SHP77 (cell line): Measurements from ENCODE around the gene SAPCD2.

Source experiments
- DNase-seq, 2 experiments: peaks; one replicate each; lab custom pipeline; 2025; lab: John Stamatoyannopoulos, UW

Gene SAPCD2

DNA sequence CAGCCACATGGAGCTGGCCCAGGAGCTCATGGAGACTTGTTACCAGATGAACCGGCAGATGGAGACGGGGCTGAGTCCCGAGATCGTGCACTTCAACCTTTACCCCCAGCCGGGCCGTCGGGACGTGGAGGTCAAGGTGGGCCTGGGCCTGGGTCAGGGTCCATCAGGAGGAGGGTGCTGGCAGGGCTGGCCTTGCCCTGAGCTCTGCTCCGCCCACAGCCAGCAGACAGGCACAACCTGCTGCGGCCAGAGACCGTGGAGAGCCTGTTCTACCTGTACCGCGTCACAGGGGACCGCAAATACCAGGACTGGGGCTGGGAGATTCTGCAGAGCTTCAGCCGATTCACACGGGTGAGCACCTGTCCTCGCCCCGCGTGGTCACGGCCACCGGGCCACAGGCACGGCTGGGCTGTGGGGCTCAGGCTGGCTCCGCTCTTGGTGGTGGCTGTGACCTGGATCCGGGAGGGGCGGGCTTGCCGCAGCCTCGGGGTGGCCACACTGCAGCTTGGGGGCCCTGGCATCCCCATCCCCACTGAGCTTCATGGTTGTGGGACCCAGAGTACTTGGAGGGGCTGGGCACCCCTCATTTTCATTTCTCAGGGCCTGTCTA is 37.1 kb upstream of the SAPCD2 start:
- no peak for DNase-seq

DNA sequence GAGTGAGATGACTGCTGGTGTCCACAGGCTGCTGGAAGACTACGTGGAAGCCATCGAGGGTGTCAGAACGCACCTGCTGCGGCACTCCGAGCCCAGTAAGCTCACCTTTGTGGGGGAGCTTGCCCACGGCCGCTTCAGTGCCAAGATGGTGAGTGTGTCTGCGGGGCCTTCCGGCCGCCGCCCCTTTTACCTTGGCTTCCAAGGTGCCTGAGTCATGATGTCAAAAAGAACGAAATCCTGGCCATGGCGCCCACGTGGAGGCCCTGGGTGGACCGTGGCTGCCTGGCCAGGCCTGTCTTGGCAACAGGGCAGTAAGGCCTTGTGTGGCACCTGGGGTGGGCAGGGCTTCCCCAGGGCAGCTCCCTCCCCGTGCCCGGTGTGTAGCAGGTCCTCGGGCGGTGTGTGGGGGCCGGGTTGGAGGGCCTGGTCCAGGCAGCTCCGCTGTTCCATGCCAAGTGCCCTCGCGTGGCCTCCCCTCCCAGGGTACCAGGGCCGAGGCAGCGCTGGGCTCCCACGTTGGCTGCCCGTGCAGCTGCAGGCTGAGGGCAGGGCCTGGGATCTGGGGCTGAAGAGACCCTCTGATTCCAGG is 36.4 kb upstream of the SAPCD2 start:
- no peak for DNase-seq

DNA sequence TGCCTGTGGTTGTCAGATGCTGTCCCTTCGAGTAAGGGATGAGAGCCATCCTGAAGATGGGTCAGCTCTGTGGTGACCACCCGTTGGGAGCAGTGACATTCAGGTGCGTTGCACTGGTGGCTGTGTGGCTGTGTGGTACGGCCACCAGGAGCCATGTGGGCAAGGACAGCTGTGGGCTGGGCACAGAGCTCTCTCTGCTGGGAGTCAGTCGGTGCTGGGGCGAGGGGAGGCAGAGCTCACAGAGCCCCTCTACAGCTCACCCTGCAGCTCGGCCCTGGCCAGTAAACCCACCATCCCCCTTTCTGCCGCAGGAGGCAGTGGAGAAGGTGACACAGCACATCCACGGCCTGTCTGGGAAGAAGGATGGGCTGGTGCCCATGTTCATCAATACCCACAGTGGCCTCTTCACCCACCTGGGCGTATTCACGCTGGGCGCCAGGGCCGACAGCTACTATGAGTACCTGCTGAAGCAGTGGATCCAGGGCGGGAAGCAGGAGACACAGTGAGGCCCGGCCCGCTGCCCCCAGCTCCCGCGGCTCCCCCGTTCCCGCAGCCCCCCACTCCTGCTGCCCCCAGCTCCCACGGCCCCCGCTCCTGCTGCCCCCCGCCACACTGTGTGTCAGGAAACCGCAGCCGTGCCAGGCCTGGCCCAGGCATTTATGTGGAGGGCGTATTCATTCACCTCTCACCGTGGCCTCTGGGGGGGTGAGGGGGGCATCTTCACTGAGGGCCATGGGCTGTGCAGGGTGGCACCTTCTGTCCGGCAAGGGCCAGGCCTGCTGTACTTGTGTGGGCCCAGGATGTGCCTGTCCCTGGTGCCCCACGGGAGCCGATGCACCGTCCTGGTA is 35.7 kb upstream of the SAPCD2 start:
- no peak for DNase-seq

GRCh38 chr9:137103206-137103999 is 33.0 kb upstream of the SAPCD2 start:
- DNase-seq, result no peak

GRCh38 chr9:137099231-137099630 is 28.9 kb upstream of the SAPCD2 start:
- no peak for DNase-seq

DNA sequence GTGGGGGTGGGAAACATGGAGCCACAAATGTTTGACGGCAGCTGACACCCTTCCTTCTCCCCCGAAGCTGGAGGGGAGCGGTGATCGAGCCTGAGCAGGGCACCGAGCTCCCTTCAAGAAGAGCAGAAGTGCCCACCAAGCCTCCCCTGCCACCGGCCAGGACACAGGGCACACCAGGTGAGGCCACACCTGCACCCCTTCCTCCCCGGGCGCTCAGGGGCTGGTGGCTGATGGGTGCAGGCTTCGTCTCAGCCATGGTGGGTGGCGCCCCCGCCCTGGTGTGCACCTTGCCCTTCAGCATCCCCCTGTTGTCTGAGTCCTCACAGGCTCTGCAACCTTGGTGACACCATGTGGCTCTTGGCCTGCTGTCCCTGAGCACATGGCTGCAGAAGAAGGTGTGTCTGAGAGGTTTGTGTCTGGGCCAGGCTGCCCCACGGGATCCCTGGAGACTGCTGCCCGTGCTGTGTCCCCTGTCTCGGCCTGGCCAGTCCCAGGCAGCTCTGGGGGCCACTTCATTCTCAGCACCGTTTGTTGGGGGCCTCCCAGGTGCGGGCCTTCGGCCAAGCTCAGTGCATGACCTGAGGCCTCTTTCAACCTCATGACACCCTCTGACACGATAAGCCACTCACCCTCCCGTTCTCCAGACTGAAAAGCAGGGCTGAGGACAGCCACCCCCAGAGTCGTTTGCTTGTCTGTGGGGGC is 27.6 kb upstream of the SAPCD2 start:
- DNase-seq, result no peak

DNA sequence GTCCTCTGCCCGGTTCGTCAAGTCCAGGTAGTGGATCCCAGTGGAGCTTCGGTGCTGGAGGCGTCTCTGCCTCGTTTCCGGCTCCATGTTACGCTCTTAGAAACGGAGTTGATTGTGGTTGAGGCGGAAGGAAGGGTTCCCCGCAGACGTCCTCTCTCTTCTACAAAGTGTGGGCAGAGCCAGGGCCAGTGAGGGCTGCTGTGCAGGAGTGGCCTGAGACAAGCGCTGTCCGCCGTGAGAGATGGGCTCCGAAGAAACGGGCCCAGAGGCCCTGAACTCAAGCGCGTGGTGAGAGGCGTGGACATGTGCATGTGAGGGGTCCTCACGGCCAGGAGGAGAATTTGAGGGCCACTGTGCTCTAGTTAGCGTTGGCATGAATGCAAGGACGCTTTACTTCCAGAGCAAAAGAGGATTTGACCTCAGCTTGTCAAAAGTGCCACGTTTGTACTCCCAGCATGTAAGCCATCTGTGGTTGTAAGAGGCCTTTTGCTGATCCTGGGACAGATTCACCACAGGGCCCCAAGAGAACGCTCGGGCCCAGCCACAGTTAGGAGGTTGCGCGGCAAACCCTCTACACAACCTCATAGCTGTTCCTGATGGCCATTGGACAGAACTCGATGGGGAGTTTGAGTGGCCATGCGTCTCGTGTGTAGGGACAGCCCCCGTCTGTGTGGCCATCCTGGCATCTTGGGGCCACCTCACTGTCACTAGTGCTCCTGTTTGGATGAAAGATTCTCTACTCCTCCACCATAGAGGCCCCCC is 26.6 kb upstream of the SAPCD2 start:
- no peak for DNase-seq

- DNase-seq, result peak in 1 of 2 experiments; percentile 10
Measured at GRCh38 chr9:137095664-137096517, 25.5 kb upstream of the SAPCD2 start.

GRCh38 chr9:137089232-137089947 is 19.0 kb upstream of the SAPCD2 start:
- DNase-seq, result no peak

GRCh38 chr9:137088121-137088520 is 17.8 kb upstream of the SAPCD2 start:
- no peak for DNase-seq

DNA sequence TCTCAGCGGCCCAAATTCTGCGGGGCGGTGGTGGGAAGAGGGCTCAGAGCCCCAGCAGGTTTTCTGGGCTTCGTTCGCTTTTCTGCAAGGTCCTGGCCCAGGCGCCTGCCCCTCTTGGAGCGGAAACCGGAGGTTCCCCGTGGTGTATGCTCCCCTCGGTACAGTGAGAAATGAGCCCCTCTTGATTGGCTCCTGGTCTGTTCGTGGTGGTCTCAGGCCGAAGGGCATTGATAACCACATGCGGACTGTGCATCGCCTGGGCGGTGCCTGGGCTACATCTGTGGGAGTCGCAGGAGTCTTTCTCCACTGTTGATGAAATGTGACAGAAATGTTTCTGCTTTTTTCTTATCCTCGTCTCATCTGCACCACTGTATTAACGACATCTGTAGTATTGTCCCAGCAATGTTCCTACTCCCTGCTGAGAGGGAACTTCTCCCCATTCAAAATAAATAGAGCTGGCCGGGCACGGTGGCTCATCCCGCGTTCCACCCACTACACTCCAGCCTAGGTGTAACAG is 17.1 kb upstream of the SAPCD2 start:
- no peak for DNase-seq

GRCh38 chr9:137086531-137087408 is 16.4 kb upstream of the SAPCD2 start, which contains the start of gene MAN1B1:
Gene MAN1B1 (plus strand): TSS chr9:137086985. CDS start chr9:137087000, 15 bp downstream.
- DNase-seq, result peak; percentile 97 to 98

DNA sequence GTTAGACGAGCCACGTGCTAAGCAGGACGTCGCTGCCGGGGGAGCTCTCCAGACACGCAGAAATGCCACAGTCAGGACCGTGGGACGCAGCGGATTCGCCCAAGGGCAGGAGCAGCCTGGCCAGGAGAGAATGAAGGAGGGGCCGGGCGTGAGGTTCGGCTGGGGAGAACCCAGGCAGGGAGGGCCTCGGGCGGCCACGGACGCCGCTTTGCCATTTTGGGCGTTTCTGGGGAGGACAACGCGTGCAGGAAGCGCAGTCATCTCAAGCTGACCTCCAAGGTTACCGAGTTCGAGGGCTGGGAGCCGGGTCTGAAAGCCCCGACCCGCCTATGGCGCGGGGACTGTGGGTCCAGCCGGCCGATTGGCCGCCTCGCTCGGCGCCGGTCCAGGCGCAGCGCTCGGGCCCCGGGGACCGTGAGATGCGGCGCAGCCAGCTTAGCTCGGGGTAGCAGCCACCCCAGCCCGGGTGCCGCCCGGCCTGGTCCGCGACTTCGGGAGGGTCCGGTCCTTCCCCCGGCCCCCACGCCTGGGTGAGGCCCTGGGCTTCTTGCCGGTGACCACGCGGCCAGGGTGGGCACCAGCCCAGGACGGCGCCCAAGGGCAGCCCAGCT is 15.7 kb upstream of the SAPCD2 start:
- peak in 1 of 2 experiments; percentile 44 for DNase-seq

DNA sequence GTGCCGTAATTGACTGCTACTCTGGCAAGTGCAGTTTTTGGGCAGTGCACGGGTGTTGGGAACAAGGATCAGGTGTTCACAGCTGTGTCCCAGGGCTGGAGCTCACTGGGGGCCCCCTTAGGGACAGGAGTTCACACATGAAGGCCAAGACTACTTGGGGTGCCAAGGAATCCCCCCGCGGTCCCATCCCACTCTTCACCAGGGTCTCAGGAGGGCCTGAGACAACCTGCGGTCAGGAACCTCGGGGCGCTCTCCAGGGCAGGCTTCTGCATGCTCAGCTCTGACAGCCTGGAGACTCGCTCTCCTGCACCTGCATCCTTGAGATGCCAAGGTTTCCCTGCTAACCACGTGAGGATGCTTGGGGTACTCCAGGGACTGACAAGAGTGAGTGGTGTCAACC is 14.2 kb upstream of the SAPCD2 start:
- no peak for DNase-seq

- peak; percentile 3 to 35 for DNase-seq
Measured at GRCh38 chr9:137083394-137084004, 13.1 kb upstream of the SAPCD2 start.

DNA sequence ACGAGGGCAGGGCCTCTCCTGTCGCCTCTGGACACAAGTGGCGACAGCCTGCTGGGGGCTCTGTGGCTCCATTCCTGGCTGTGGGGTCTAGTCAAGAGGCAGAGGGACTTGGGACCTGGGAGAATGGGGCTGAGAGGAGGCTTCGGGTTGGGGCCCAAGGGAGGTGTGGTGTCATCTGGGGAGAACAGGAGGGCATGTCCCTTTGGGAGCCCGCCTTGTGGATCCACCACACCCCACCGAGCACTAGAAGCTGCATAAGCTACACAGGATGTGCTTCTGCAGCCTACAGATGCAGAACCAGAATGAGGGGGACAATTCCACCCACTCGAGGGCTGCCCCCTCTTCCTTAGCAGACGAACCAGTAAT is 12.6 kb upstream of the SAPCD2 start:
- no peak for DNase-seq
